CD14-positive monocyte (primary cell): ENCODE data around the gene OSBP2. TPM values are rescaled to one million over a fixed set of nuclear protein-coding genes. Genes with fewer than 3 reads are reported as not detected.

Experiments
- DNase-seq, 3 donors: peaks; one replicate each; pipeline ENCODE4 v3.0.0-alpha.2; 2011 to 2022
- H2AFZ ChIP-seq: 2 replicates; pipeline ENCODE4 v1.6.0; 2012; ENCODE audit warnings: mild to moderate bottlenecking, low read depth, low read length, inconsistent platforms; ENCODE audit not compliant: insufficient read depth, poor library complexity, severe bottlenecking
- H3K27ac ChIP-seq, 2 donors: 1 replicate in 1 of 2; 2 replicates in 1 of 2; pipeline ENCODE4 v1.5.1; 2012 to 2013; ENCODE audit warnings: low read length in 2 of 2, control low read depth in 1 of 2, inconsistent platforms in 1 of 2, low read depth in 1 of 2, mild to moderate bottlenecking in 1 of 2
- H3K27me3 ChIP-seq, 2 donors: one replicate each; pipeline versions ENCODE4 v1.6.0 to v1.6.1; 2011 to 2013; ENCODE audit warnings: low read length in 2 of 2; ENCODE audit not compliant: control insufficient read depth in 2 of 2, insufficient read depth in 2 of 2
- H3K36me3 ChIP-seq, 2 donors: replicated peaks in 1 of 2; 1 replicate in 1 of 2; 2 replicates in 1 of 2; pipeline versions ENCODE4 v1.5.1 to v1.6.1; 2012 to 2013; ENCODE audit warnings: low read length in 2 of 2, control low read depth in 1 of 2, inconsistent platforms in 1 of 2, mild to moderate bottlenecking in 1 of 2; ENCODE audit not compliant: insufficient read depth in 2 of 2, control insufficient read depth in 1 of 2
- H3K4me1 ChIP-seq, 2 donors: 1 replicate in 1 of 2; 2 replicates in 1 of 2; pipeline versions ENCODE4 v1.5.1 to v1.6.1; 2012 to 2013; ENCODE audit warnings: low read length in 2 of 2, control low read depth in 1 of 2, inconsistent platforms in 1 of 2, mild to moderate bottlenecking in 1 of 2, moderate library complexity in 1 of 2; ENCODE audit not compliant: insufficient read depth in 2 of 2, control insufficient read depth in 1 of 2
- H3K4me2 ChIP-seq: replicated peaks from 2 replicates; pipeline ENCODE3; 2012; ENCODE audit warnings: low read length, moderate library complexity, mild to moderate bottlenecking; ENCODE audit not compliant: poor library complexity, severe bottlenecking; ENCODE audit errors: extremely low read depth
- H3K4me3 ChIP-seq, 3 experiments: fragments of 200-600 bp in 1 of 3; sonication (generic) in 1 of 3; replicated peaks in 1 of 3; 1 replicate in 2 of 3; 2 replicates in 1 of 3; pipeline ENCODE4 v1.5.1; 2011 to 2013; ENCODE audit warnings: low read length in 3 of 3, mild to moderate bottlenecking in 3 of 3, control low read depth in 2 of 3, low read depth in 2 of 3, inconsistent platforms in 1 of 3, moderate library complexity in 1 of 3
- H3K79me2 ChIP-seq: 2 replicates; pipeline ENCODE4 v1.6.0; 2012; ENCODE audit warnings: mild to moderate bottlenecking, control low read depth, inconsistent platforms, low read length, moderate library complexity; ENCODE audit not compliant: insufficient read depth
- H3K9ac ChIP-seq: 2 replicates; pipeline ENCODE4 v1.6.0; 2017; ENCODE audit warnings: low read length, mild to moderate bottlenecking; ENCODE audit not compliant: insufficient read depth, poor library complexity, severe bottlenecking
- H3K9me3 ChIP-seq, 2 donors: replicated peaks in 1 of 2; 1 replicate in 1 of 2; 2 replicates in 1 of 2; pipeline versions ENCODE4 v1.5.1 to v1.6.1; 2012 to 2013; ENCODE audit warnings: low read length in 2 of 2, control low read depth in 1 of 2; ENCODE audit not compliant: control insufficient read depth in 1 of 2, insufficient read depth in 1 of 2
- H4K20me1 ChIP-seq: 2 replicates; pipeline ENCODE4 v1.6.0; 2012; ENCODE audit warnings: mild to moderate bottlenecking, low read length, control low read depth, moderate library complexity; ENCODE audit not compliant: insufficient read depth
- H3K27ac Mint-ChIP-seq, 7 donors: one replicate each; pipeline ENCODE4 v1.8.0; 2020; ENCODE audit warnings: mild to moderate bottlenecking in 7 of 7, mixed read lengths in 7 of 7, moderate library complexity in 6 of 7, inconsistent platforms in 2 of 7
- H3K27me3 Mint-ChIP-seq, 3 donors: one replicate each; pipeline ENCODE4 v1.8.0; 2021 to 2022; ENCODE audit warnings: low read depth in 3 of 3, mild to moderate bottlenecking in 3 of 3, mixed read lengths in 3 of 3, moderate library complexity in 3 of 3, inconsistent platforms in 1 of 3
- H3K36me3 Mint-ChIP-seq, 2 donors: one replicate each; pipeline ENCODE4 v1.8.0; 2020; ENCODE audit warnings: mixed read lengths in 2 of 2, inconsistent platforms in 1 of 2, mild to moderate bottlenecking in 1 of 2
- H3K4me1 Mint-ChIP-seq: one replicate; pipeline ENCODE4 v1.8.0; 2020; ENCODE audit warnings: mild to moderate bottlenecking, mixed read lengths
- H3K4me3 Mint-ChIP-seq, 2 donors: one replicate each; pipeline ENCODE4 v1.8.0; 2020; ENCODE audit warnings: mild to moderate bottlenecking in 2 of 2, mixed read lengths in 2 of 2, moderate library complexity in 1 of 2
- H3K9me3 Mint-ChIP-seq, 7 donors: one replicate each; pipeline ENCODE4 v1.8.0; 2020 to 2022; ENCODE audit warnings: mixed read lengths in 7 of 7, mild to moderate bottlenecking in 6 of 7, moderate library complexity in 6 of 7, inconsistent platforms in 2 of 7
- WGBS: methylation state at CpG from one replicate; pipeline ENCODE4 v1.1.5; 2013; ENCODE audit warnings: missing lambda C conversion rate; ENCODE audit not compliant: insufficient coverage; 5-methylcytosine and 5-hydroxymethylcytosine counted together
- intact Hi-C, 2 donors: fragments of 100-400 bp; cut with micrococcal nuclease; formaldehyde crosslinking; loops; one replicate each; pipeline versions ENCODE4 v1.15.0 to v1.15.1; 2023
- polyA plus RNA-seq, 3 donors: library from polyadenylated mRNA; depleted of rRNA in 1 of 3; unstranded in 2 of 3; stranded (reverse) in 1 of 3; fragments of 300-500 nt in 2 of 3; fragments of >200 nt in 1 of 3; fragmentation: Illumina TruSeq in 2 of 3; gene quantifications; 1 replicate in 2 of 3; 2 replicates in 1 of 3; pipeline ENCODE4 v1.2.3, GENCODE V29; 2012 to 2021
- TF ChIP-seq, protein P1 (sequence below): fragments of 200-600 bp; IDR thresholded peaks from one replicate; pipeline ENCODE4 v1.8.0; 2022; ENCODE audit warnings: antibody characterized with exemption, mild to moderate bottlenecking

OSBP2 gene
- polyA plus RNA-seq, 3 donors = 0.21 to 0.54 TPM; not detected in 1

DNA sequence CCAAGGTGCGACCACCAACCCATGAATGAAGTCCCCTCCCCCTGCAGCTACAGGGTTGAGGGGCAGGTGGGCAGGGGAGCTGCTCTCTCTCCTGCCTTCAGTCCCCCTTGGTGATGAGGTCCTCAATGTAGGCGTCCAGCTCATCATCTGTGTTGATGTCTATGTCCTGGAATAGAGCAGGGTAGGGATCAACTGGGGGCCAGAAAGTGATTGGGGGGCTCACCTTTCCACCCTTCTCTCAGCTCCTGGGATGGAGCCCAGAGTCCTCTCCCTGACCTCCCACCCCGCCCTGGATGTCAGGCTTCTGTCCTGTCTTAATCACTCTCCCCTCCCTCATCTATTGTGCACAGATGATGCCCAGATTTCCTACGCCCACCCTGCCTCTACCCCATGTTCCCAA is 232.0 kb downstream of the OSBP2 start:
- WGBS = 100% methylated on average over 1 of the region's 4 CpGs
- Histone ChIP-seq H3K27me3 (peaks cover 0 to 2% of the 10 kb centered on the region in 2 donors), H3K4me2 (no peak overlapping the region), H2AFZ (no peak overlapping the region), H3K27ac (no peak overlapping the region), H3K9ac (no peak overlapping the region), H4K20me1 (no peaks in the 10 kb centered on the region), H3K9me3 (no peaks in the 10 kb centered on the region), H3K4me3 (no peak overlapping the region), H3K36me3 (peaks cover 42 to 66% of the 10 kb centered on the region in 2 donors), H3K4me1 (peaks cover 6 to 9% of the 10 kb centered on the region in 2 donors), H3K79me2 (no peaks in the 10 kb centered on the region)
- Mint-ChIP-seq H3K36me3 (peaks cover 59 to 66% of the 10 kb centered on the region in 2 donors), H3K4me3 (no peak overlapping the region), H3K27ac (no peak overlapping the region), H3K9me3 (peaks cover 0 to 5% (median 3%) of the 10 kb centered on the region in 7 donors), H3K27me3 (peaks cover 2 to 8% (median 5%) of the 10 kb centered on the region in 3 donors), H3K4me1 (peaks cover 7% of the 10 kb centered on the region)
- DNase-seq = no peak
- TF ChIP-seq, protein P1, sequence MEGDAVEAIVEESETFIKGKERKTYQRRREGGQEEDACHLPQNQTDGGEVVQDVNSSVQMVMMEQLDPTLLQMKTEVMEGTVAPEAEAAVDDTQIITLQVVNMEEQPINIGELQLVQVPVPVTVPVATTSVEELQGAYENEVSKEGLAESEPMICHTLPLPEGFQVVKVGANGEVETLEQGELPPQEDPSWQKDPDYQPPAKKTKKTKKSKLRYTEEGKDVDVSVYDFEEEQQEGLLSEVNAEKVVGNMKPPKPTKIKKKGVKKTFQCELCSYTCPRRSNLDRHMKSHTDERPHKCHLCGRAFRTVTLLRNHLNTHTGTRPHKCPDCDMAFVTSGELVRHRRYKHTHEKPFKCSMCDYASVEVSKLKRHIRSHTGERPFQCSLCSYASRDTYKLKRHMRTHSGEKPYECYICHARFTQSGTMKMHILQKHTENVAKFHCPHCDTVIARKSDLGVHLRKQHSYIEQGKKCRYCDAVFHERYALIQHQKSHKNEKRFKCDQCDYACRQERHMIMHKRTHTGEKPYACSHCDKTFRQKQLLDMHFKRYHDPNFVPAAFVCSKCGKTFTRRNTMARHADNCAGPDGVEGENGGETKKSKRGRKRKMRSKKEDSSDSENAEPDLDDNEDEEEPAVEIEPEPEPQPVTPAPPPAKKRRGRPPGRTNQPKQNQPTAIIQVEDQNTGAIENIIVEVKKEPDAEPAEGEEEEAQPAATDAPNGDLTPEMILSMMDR = no peak
- intact Hi-C loops = no loop called here

DNA sequence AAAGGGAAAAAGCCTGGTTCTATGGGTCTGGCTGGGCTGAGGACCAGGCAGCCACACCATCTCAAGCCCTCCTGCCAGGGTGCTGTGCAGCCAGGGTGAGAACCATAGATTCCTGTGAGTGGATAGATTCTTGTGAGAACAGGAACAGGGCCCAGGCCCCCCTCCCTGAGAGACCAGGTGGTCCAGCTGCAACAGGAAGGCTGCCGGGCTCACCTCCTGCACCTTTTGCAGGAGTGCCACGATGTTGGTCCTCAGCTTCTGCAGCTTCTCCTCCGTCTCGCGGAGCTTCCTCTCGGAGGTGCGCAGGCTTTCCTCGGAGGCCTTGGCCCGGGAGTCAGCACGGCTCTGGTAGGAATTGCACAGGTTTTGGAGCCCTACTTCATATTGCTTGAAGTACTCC is 233.1 kb downstream of the OSBP2 start:
- H2AFZ ChIP-seq = no peak overlapping the region
- H3K27ac ChIP-seq = no peak overlapping the region
- no peaks in the 10 kb centered on the region for H3K9me3 Mint-ChIP-seq
- no peaks in the 10 kb centered on the region for H3K27me3 ChIP-seq
- peaks cover 70 to 77% of the 10 kb centered on the region in 2 donors for H3K36me3 Mint-ChIP-seq
- H3K4me3 ChIP-seq = no peak overlapping the region
- no peaks in the 10 kb centered on the region for H3K4me1 Mint-ChIP-seq
- peak overlapping the region in 1 of 7 donors; percentile 1 for H3K27ac Mint-ChIP-seq
- H3K4me2 ChIP-seq = no peak overlapping the region
- DNase-seq = no peak
- H3K9me3 ChIP-seq = no peaks in the 10 kb centered on the region
- no peak overlapping the region for H3K4me3 Mint-ChIP-seq
- 97% methylated on average over 4 of the region's 10 CpGs for WGBS
- no peaks in the 10 kb centered on the region for H3K4me1 ChIP-seq
- peaks cover 0 to 5% (median 2%) of the 10 kb centered on the region in 3 donors for H3K27me3 Mint-ChIP-seq
- intact Hi-C loops = no loop called here
- H3K36me3 ChIP-seq = peaks cover 53 to 77% of the 10 kb centered on the region in 2 donors
- TF ChIP-seq, protein P1 = no peak
- H3K9ac ChIP-seq = no peak overlapping the region
- H4K20me1 ChIP-seq = no peaks in the 10 kb centered on the region
- H3K79me2 ChIP-seq = no peaks in the 10 kb centered on the region
